DOHH2 (cell line): ENCODE measurements around the gene EPHB2.

Source experiments
- EZH2phosphoT487 ChIP-seq: fragments of 200-600 bp; sonication (generic); IDR thresholded peaks from 2 replicates; pipeline ENCODE4 v1.6.1; 2017; ENCODE audit warnings: borderline replicate concordance, mild to moderate bottlenecking, antibody characterized with exemption, low read length, moderate library complexity, mixed read lengths
- TF ChIP-seq, protein P1 (sequence below): fragments of 200-600 bp; sonication (generic); IDR thresholded peaks from one replicate; pipeline ENCODE4 v1.5.1; 2014; ENCODE audit warnings: antibody characterized with exemption, mild to moderate bottlenecking, low read depth, low read length; ENCODE audit not compliant: poor library complexity, severe bottlenecking

DNA sequence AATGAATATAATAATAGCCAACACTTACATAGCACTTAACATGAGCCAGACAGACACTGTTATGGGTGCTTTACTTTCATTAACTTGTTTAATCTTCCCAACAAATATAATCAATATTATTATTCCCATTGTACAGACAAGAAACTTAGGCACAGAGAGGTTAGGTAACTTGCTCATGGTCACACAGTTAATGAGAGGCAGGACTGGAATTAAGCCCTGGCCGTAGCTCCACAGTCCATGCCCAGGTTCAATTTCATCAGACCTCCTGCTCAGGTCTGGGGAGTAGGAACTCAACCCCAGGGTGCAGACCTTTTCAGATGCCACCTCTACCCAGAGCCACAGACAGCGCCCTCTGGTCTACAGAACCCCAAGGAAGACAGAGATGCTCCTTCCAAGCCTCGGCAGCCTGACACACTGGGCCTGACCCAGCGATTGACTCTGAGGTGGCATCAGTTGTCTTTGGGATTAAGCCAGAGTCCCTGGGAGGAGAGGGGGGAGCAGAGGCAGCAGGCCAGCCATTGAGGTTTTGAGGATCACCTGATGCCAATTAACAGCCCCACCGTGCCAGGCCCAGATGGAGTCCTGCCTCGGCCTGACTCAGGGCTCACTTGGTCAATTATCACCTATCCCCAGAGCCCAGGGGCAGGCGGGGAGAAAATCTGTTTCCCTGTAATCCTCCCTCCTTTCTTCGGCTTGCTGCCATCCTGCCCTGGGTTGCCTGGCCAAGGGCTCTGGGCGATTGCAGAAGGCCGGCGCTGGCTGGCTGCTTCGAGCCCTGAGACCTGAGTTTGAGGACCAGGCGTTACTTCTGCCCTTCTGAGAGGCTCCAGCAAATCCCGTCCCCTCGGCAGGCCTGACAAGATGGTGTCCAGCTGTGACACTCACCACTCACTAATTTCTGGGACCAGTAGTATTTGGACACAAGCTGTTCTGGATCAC is 145.3 kb downstream of the EPHB2 start:
- TF ChIP-seq, protein P1, sequence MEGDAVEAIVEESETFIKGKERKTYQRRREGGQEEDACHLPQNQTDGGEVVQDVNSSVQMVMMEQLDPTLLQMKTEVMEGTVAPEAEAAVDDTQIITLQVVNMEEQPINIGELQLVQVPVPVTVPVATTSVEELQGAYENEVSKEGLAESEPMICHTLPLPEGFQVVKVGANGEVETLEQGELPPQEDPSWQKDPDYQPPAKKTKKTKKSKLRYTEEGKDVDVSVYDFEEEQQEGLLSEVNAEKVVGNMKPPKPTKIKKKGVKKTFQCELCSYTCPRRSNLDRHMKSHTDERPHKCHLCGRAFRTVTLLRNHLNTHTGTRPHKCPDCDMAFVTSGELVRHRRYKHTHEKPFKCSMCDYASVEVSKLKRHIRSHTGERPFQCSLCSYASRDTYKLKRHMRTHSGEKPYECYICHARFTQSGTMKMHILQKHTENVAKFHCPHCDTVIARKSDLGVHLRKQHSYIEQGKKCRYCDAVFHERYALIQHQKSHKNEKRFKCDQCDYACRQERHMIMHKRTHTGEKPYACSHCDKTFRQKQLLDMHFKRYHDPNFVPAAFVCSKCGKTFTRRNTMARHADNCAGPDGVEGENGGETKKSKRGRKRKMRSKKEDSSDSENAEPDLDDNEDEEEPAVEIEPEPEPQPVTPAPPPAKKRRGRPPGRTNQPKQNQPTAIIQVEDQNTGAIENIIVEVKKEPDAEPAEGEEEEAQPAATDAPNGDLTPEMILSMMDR: no peak
- TF ChIP-seq EZH2phosphoT487: no peak
